Testis (tissue), 3 donors: ENCODE measurements around the gene SYDE2. TPM values are rescaled to one million over a fixed set of nuclear protein-coding genes. Genes with fewer than 3 reads are reported as not detected.

ENCODE experiments used
- DNase-seq: peaks from one replicate; pipeline ENCODE4 v3.0.0-alpha.2; 2019
- H3K27ac ChIP-seq, 2 donors: fragments of 200-600 bp; sonication (generic); one replicate each; pipeline ENCODE4 v1.5.1; 2019
- H3K27me3 ChIP-seq: fragments of 200-600 bp; sonication (generic); one replicate; pipeline ENCODE4 v1.5.1; 2019
- H3K36me3 ChIP-seq: fragments of 200-600 bp; sonication (generic); one replicate; pipeline ENCODE4 v1.5.1; 2017; ENCODE audit warnings: low read depth; ENCODE audit errors: missing control alignments
- H3K4me1 ChIP-seq: fragments of 200-600 bp; sonication (generic); one replicate; pipeline ENCODE4 v1.5.1; 2019
- H3K4me3 ChIP-seq, 2 donors: fragments of 200-600 bp; sonication (generic); one replicate each; pipeline ENCODE4 v1.5.1; 2017 to 2019
- H3K9me3 ChIP-seq: fragments of 200-600 bp; sonication (generic); one replicate; pipeline ENCODE4 v1.5.1; 2017
- POLR2A ChIP-seq: fragments of 450-650 bp; IDR thresholded peaks from one replicate; pipeline ENCODE4 v1.6.1; 2017; ENCODE audit warnings: antibody characterized with exemption, mild to moderate bottlenecking, moderate library complexity
- WGBS, 2 donors: methylation state at CpG; one replicate each; pipeline ENCODE4 v1.1.5; 2018; 5-methylcytosine and 5-hydroxymethylcytosine counted together
- intact Hi-C: fragments of 100-400 bp; cut with DNase I; formaldehyde crosslinking; loops from one replicate; pipeline ENCODE4 v1.15.1; 2023; ENCODE audit warnings: low total_unique reads
- microRNA-seq, 2 donors: library from miRNA; unstranded; fragments of <30 nt; microRNA quantifications; one replicate each; pipeline ENCODE4, GENCODE V29; 2016; ENCODE audit warnings: borderline number of aligned reads in 2 of 2, borderline replicate concordance in 1 of 2
- polyA plus RNA-seq: library from polyadenylated mRNA; stranded (reverse); fragments of 350-450 nt; fragmentation: Illumina TruSeq; extraction: RNeasy Lipid Tissue Mini Kit (QIAGEN cat#74804); gene quantifications from one replicate; pipeline ENCODE4 v1.2.3, GENCODE V29; 2014; ENCODE audit warnings: low read depth, low replicate concordance; ENCODE audit not compliant: insufficient read depth
- small RNA-seq, 2 donors: library from RNA; depleted of rRNA; stranded (forward); fragments of <200 nt; gene quantifications; one replicate each; pipeline ENCODE3, GENCODE V24; 2016
- total RNA-seq, 2 donors: library from RNA; depleted of rRNA; stranded (reverse); fragments of >200 nt; gene quantifications; one replicate each; pipeline ENCODE4 v1.2.3, GENCODE V29; 2016
- TF ChIP-seq, protein P1 (sequence below), 3 experiments: fragments of 450-650 bp in 2 of 3; fragments of 200-600 bp in 1 of 3; sonication (generic) in 1 of 3; IDR thresholded peaks; one replicate each; pipeline ENCODE4 v1.5.1; 2016 to 2019; ENCODE audit warnings: antibody characterized with exemption in 3 of 3, mild to moderate bottlenecking in 2 of 3, moderate library complexity in 1 of 3

Gene SYDE2
- total and polyA plus RNA-seq, 3 donors from 2014 or later = 3.7 to 10.2 (median 8.8) TPM

DNA sequence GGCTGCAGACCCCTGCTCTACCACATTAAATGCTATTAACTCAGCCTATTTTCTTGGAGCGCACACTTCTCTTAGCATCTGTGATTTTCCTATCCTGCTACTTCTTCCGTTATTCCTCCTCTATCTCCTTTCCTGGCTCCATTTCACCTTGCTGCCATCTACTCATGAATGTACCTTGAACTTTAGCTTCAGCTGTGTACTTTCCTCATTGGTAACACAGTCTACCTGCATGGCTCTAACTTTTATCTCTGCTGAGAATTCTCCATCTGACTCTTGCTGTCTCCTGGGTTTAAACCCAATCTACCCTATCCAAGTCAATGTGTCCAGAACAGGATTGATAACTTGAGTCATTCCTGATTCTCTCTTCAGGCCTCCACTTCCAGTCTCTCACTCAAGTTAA, 84.9 kb downstream of the SYDE2 start:
- TF ChIP-seq, protein P1, sequence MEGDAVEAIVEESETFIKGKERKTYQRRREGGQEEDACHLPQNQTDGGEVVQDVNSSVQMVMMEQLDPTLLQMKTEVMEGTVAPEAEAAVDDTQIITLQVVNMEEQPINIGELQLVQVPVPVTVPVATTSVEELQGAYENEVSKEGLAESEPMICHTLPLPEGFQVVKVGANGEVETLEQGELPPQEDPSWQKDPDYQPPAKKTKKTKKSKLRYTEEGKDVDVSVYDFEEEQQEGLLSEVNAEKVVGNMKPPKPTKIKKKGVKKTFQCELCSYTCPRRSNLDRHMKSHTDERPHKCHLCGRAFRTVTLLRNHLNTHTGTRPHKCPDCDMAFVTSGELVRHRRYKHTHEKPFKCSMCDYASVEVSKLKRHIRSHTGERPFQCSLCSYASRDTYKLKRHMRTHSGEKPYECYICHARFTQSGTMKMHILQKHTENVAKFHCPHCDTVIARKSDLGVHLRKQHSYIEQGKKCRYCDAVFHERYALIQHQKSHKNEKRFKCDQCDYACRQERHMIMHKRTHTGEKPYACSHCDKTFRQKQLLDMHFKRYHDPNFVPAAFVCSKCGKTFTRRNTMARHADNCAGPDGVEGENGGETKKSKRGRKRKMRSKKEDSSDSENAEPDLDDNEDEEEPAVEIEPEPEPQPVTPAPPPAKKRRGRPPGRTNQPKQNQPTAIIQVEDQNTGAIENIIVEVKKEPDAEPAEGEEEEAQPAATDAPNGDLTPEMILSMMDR (IDR thresholded peaks at IDR 0.05) = no peak
- H3K27ac ChIP-seq = no peak overlapping the region
- H3K4me1 ChIP-seq = no peaks in the 10 kb centered on the region
- no peak for DNase-seq
- WGBS, 2 donors = 88 to 95% methylated on average over 2 of the region's 2 CpGs
- H3K36me3 ChIP-seq = no peaks in the 10 kb centered on the region
- no peak overlapping the region for H3K4me3 ChIP-seq
- intact Hi-C loops = no loop called here
- H3K9me3 ChIP-seq = no peaks in the 10 kb centered on the region
- no peaks in the 10 kb centered on the region for H3K27me3 ChIP-seq

DNA sequence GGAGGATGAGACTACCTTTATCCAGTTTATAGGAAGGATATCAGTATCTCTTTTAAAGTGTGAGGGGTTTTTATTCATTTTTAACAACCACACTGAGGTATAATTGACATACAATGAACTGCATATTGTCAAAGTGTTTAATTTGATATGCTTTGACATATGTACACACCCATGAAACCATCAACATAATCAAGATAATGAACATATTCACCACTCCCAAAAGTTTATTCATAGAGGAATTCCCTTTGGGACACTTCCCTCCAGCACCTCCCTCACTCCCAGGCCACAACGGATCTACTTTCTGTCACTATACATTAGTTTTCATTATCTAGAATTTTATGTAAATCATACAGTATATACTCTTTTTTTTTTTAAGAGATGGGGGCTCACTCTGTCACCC, 89.1 kb downstream of the SYDE2 start:
- H3K4me3 ChIP-seq = no peak overlapping the region
- no peak for DNase-seq
- H3K27ac ChIP-seq = no peak overlapping the region
- H3K27me3 ChIP-seq = no peaks in the 10 kb centered on the region
- intact Hi-C loops = no loop called here
- WGBS, 2 donors = 57 to 88% methylated on average over 1 of the region's 1 CpG
- no peaks in the 10 kb centered on the region for H3K36me3 ChIP-seq
- TF ChIP-seq, protein P1 (IDR thresholded peaks at IDR 0.05) = no peak
- no peak for TF ChIP-seq POLR2A
- H3K9me3 ChIP-seq = no peaks in the 10 kb centered on the region
- H3K4me1 ChIP-seq = no peaks in the 10 kb centered on the region

DNA sequence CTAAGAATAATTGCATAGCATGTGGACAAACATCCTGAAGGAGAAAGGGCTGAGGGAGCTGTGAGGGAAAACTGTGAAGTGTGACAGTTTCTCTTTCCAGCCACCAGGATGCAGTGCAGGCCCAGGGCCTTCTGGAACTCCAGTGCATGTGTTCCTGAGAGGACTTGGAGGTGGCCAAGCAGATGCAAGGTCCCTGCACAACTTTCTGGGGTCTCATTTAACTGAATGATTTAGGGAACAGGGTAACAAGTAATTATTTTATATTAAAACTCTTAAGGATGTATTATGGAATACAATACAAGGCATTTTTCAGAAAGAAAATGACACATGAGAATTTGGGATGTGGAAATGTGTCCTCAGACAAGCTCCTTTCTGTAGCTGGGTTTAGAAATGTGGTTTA, 91.3 kb downstream of the SYDE2 start:
- no peaks in the 10 kb centered on the region for H3K36me3 ChIP-seq
- TF ChIP-seq, protein P1 (IDR thresholded peaks at IDR 0.05) = peak; percentile 37 to 71 (median 66)
- no peak for TF ChIP-seq POLR2A
- intact Hi-C loops = no loop called here

More for the DNA sequence above, 91.3 kb downstream of the SYDE2 start:
- Histone ChIP-seq H3K27ac (no peak overlapping the region), H3K27me3 (no peaks in the 10 kb centered on the region), H3K4me3 (no peak overlapping the region), H3K9me3 (no peaks in the 10 kb centered on the region), H3K4me1 (no peaks in the 10 kb centered on the region)
- DNase-seq = peak; percentile 70

Small RNAs within 50 kb of the gene (microRNA-seq; reads per million reads assigned to microRNA genes)
- gene MIR4423 = 1.4 to 9.0 reads per million in 2 donors

Small RNAs within 50 kb of the gene (small RNA-seq; reads per million reads assigned to genes)
- gene MIR4423 = 0 reads per million in 2 donors

Other genes with a start within 250 kb of the SYDE2 start
- 1 to 10 TPM; 2.5 to 3.2 TPM for gene MCOLN2, start 203.9 kb downstream of the SYDE2 start, total RNA-seq
- 6.3 TPM for gene MCOLN2, start 203.9 kb downstream of the SYDE2 start, polyA plus RNA-seq
- gene MCOLN3, start 152.5 kb downstream of the SYDE2 start, total RNA-seq = 1 to 10 TPM; 4.4 to 5.1 TPM
- 2.5 TPM for gene MCOLN3, start 152.5 kb downstream of the SYDE2 start, polyA plus RNA-seq
- 10 to 100 TPM; 34.0 to 40.3 TPM for gene C1orf52, start 58.6 kb upstream of the SYDE2 start, total RNA-seq
- gene C1orf52, start 58.6 kb upstream of the SYDE2 start, polyA plus RNA-seq = 37.9 TPM
- gene BCL10, start 75.6 kb upstream of the SYDE2 start, total RNA-seq = 10 to 100 TPM; 16.8 to 21.2 TPM
- gene BCL10, start 75.6 kb upstream of the SYDE2 start, polyA plus RNA-seq = 16.5 TPM